GM18873 (cell line): ENCODE measurements around the gene COL4A2.

Experiments
- ATAC-seq: cut with Tn5 transposase; IDR thresholded peaks from one replicate; pipeline ENCODE4 v1.9.1; 2021; ENCODE audit warnings: mild to moderate bottlenecking, moderate library complexity, moderate number of reproducible peaks; ENCODE audit not compliant: unreplicated experiment, low FRiP score

COL4A2 gene

GRCh38 chr13:110271313-110271712 lies 35.8 kb upstream of the COL4A2 start:
- ATAC-seq: no peak

- no peak for ATAC-seq
Measured at GRCh38 chr13:110272227-110272626, 34.9 kb upstream of the COL4A2 start.

- no peak for ATAC-seq
Measured at GRCh38 chr13:110272651-110273050, 34.4 kb upstream of the COL4A2 start.

- ATAC-seq: no peak
Measured at GRCh38 chr13:110273254-110273653, 33.8 kb upstream of the COL4A2 start.

GRCh38 chr13:110274687-110275086 lies 32.4 kb upstream of the COL4A2 start:
- ATAC-seq: no peak

GRCh38 chr13:110275931-110276552 lies 31.0 kb upstream of the COL4A2 start:
- no peak for ATAC-seq

- ATAC-seq: no peak
Measured at GRCh38 chr13:110276553-110276950, 30.5 kb upstream of the COL4A2 start.

GRCh38 chr13:110277357-110277975 lies 29.6 kb upstream of the COL4A2 start:
- ATAC-seq: no peak

GRCh38 chr13:110278859-110279258 lies 28.2 kb upstream of the COL4A2 start:
- ATAC-seq: no peak

GRCh38 chr13:110279684-110280083 lies 27.4 kb upstream of the COL4A2 start:
- no peak for ATAC-seq

GRCh38 chr13:110280231-110280813 lies 26.8 kb upstream of the COL4A2 start:
- ATAC-seq: no peak

- no peak for ATAC-seq
Measured at GRCh38 chr13:110280985-110281688, 25.9 kb upstream of the COL4A2 start.

- no peak for ATAC-seq
Measured at GRCh38 chr13:110281736-110282135, 25.3 kb upstream of the COL4A2 start.

GRCh38 chr13:110282316-110282841 lies 24.7 kb upstream of the COL4A2 start:
- ATAC-seq: no peak

GRCh38 chr13:110283736-110284517 lies 23.2 kb upstream of the COL4A2 start:
- no peak for ATAC-seq

GRCh38 chr13:110284779-110285484 lies 22.2 kb upstream of the COL4A2 start:
- ATAC-seq: no peak

- ATAC-seq: no peak
Measured at GRCh38 chr13:110285991-110286832, 20.9 kb upstream of the COL4A2 start.

- ATAC-seq: no peak
Measured at GRCh38 chr13:110286833-110287819, 20.0 kb upstream of the COL4A2 start.
